Activated CD8-positive, alpha-beta T cell treated with anti-CD3 and anti-CD28 coated beads for 36 hours (primary cell): ENCODE data around the gene NPBWR2. TPM values are rescaled to one million over a fixed set of nuclear protein-coding genes. Genes with fewer than 3 reads are reported as not detected.

Experiments
- ATAC-seq: fragments of 200-7000 bp; cut with Tn5 transposase; one replicate; pipeline ENCODE4 v1.10.0; 2021; ENCODE audit warnings: mild to moderate bottlenecking, moderate library complexity
- CTCF ChIA-PET: fragments of 350-600 bp; sonication (Branson Sonifier 250); formaldehyde crosslinking; loops from one replicate; lab custom pipeline; 2021; ENCODE audit warnings: antibody characterized with exemption; lab: Charles Lee
- POLR2A ChIA-PET: fragments of 350-600 bp; sonication (Branson Sonifier 250); formaldehyde crosslinking; loops from one replicate; lab custom pipeline; 2021; ENCODE audit warnings: antibody characterized with exemption; lab: Charles Lee
- DNase-seq: peaks from one replicate; pipeline ENCODE4 v3.0.0-alpha.2; 2020
- H3K27ac Mint-ChIP-seq: one replicate; pipeline ENCODE4 v1.8.0; 2021; ENCODE audit warnings: mild to moderate bottlenecking, mixed read lengths
- H3K27me3 Mint-ChIP-seq: one replicate; pipeline ENCODE4 v1.8.0; 2021; ENCODE audit warnings: mixed read lengths
- H3K36me3 Mint-ChIP-seq: one replicate; pipeline ENCODE4 v1.8.0; 2021; ENCODE audit warnings: low read depth, mixed read lengths
- H3K4me1 Mint-ChIP-seq: one replicate; pipeline ENCODE4 v1.8.0; 2021; ENCODE audit warnings: low read depth, mixed read lengths
- H3K4me3 Mint-ChIP-seq: one replicate; pipeline ENCODE4 v1.8.0; 2021; ENCODE audit warnings: mild to moderate bottlenecking, moderate library complexity, mixed read lengths
- H3K9me3 Mint-ChIP-seq: one replicate; pipeline ENCODE4 v1.8.0; 2021; ENCODE audit warnings: mixed read lengths
- CTCF ChIP-seq: fragments of 200-600 bp; IDR thresholded peaks from one replicate; pipeline ENCODE4 v1.8.0; 2022; ENCODE audit warnings: antibody characterized with exemption, mild to moderate bottlenecking
- intact Hi-C: fragments of 100-400 bp; cut with micrococcal nuclease; formaldehyde crosslinking; loops from one replicate; pipeline ENCODE4 v1.10.0; 2022
- total RNA-seq, 2 experiments: library from RNA; stranded (reverse); gene quantifications; one replicate each; pipeline ENCODE4 v1.2.3, GENCODE V29; 2021

NPBWR2 gene
- total RNA-seq, 2 experiments from 2014 or later: not detected

DNA sequence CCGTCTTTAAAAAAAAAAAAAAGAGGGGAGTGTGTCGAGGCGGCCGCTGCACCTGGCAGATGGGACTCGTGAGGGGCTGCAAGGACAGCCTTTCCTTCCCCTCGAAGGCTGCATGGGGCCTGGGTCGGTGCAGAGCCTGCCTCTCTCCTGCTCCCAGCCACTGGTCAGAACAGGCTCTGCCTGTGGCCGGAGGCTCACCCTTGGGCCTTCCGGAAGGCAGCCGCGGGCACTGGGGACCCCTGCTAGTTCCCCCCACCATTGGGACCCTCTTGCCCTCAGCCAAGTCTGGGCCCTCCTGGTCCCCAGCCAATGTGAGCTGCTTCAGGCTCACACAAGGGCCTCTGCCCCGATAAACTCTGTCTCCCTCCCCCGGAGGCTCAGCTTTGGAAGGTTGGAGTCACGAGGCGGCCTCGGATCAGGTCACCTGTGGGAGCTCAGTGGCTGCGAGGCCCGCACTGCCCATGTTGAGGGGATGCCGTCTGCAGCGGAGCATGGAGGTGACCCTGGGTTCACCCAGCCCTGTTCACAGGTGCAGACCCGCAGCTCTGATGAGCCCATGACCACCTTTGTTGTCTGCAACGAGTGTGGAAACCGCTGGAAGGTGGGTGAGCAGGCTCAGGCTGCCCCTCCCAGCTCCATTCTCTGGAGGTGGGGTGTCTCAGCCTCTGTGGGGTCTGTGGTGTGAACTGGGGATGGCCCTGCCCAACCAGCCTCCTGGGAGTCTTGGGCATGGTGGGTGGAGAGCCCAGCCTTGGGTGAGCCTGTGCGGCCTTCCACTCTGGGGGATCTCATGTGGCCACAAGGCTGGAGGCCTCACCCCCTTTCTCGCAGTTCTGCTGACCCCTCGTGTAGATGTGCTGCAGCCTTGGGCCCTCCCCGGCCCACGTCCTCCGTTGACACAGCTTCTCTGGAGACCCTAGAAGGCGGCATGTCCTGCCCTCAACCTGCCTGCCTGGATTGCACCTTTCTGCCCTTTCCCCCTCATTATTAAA lies 35.7 kb downstream of the NPBWR2 start:
- H3K27ac Mint-ChIP-seq: peak overlapping the region; percentile 25

DNA sequence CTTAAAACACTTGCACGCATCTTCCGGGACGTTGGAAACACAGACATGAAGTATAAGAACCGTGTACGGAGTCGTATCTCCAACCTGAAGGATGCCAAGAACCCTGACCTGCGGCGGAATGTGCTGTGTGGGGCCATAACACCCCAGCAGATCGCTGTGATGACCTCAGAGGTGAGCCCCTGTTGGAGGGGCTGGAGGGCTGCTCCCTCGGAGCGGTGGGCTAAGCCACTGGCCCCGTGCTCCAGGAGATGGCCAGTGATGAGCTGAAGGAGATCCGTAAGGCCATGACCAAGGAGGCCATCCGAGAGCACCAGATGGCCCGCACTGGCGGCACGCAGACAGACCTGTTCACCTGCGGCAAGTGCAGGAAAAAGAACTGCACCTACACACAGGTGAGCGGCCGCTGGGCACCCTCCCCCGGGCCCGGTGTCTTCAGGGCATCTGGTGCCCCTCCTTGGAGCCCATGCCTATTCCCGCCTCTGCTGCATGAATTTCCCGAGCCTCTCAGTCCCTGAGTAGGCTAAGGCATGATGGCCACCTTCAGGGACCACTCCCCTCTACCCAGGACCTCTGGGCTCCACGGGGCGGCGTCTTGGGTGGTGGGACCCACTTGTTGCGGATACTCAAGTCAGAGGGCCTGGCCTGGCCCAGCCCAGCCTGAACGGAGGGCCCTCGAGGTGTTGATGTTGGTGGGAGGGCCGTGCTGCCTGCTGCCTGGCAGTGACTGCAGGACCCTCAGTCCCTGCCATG lies 36.9 kb downstream of the NPBWR2 start:
- H3K36me3 Mint-ChIP-seq: peaks cover 2% of the 10 kb centered on the region
- intact Hi-C loops: no loop called here
- TF ChIP-seq CTCF: no peak
- DNase-seq (no peak), ATAC-seq (no peak)
- H3K27me3 Mint-ChIP-seq: no peaks in the 10 kb centered on the region
- H3K27ac Mint-ChIP-seq: no peak overlapping the region
- CTCF ChIA-PET: interaction anchor here (0.8 to 1.6 kb wide), 7 partner anchors 8 to 533 kb away, joined by 3 to 5 read pairs (median 4); partner anchors contain the start of genes C20orf204, OPRL1 and PTK6
- POLR2A ChIA-PET: interaction anchor here (0.7 to 2.8 kb wide), 2 partner anchors 9 to 50 kb away, joined by 3 to 15 read pairs; partner anchors contain the start of genes OPRL1 and RGS19
- no peaks in the 10 kb centered on the region for H3K9me3 Mint-ChIP-seq
- H3K4me1 Mint-ChIP-seq: peaks cover 19% of the 10 kb centered on the region
- H3K4me3 Mint-ChIP-seq: no peak overlapping the region

More for the DNA sequence above, 35.7 kb downstream of the NPBWR2 start:
- Mint-ChIP-seq H3K36me3 (peaks cover 2% of the 10 kb centered on the region), H3K4me3 (no peak overlapping the region), H3K9me3 (no peaks in the 10 kb centered on the region), H3K27me3 (no peaks in the 10 kb centered on the region), H3K4me1 (peaks cover 8% of the 10 kb centered on the region)
- intact Hi-C loops: no loop called here
- ATAC-seq (no peak), DNase-seq (no peak)
- ChIA-PET CTCF (interaction anchor here (0.9 to 1.3 kb wide), 3 partner anchors 12 to 33 kb away, joined by 3 read pairs; no protein-coding TSS in a partner anchor), POLR2A (no interaction called here)
- TF ChIP-seq CTCF: no peak

- CTCF ChIA-PET: interaction anchor here (0.7 to 1.6 kb wide), 10 partner anchors 8 to 532 kb away, joined by 3 to 5 read pairs (median 3); partner anchors contain the start of genes C20orf204, OPRL1, PRPF6 and PTK6
Measured at GRCh38 chr20:64069614-64070243, 37.6 kb downstream of the NPBWR2 start.

More at GRCh38 chr20:64069614-64070243, 37.6 kb downstream of the NPBWR2 start:
- no peaks in the 10 kb centered on the region for H3K27me3 Mint-ChIP-seq
- POLR2A ChIA-PET: interaction anchor here (0.7 to 2.8 kb wide), 2 partner anchors 10 to 50 kb away, joined by 3 to 15 read pairs; partner anchors contain the start of genes OPRL1 and RGS19
- peak; percentile 84 for TF ChIP-seq CTCF
- H3K9me3 Mint-ChIP-seq: no peaks in the 10 kb centered on the region
- peaks cover 2% of the 10 kb centered on the region for H3K36me3 Mint-ChIP-seq
- DNase-seq (peak; percentile 49), ATAC-seq (no peak)
- H3K4me1 Mint-ChIP-seq: peaks cover 23% of the 10 kb centered on the region
- intact Hi-C loops: loop anchor here (10.0 kb wide), 1 partner anchor 95 kb away; the partner anchor contains the start of gene SAMD10
- no peak overlapping the region for H3K27ac Mint-ChIP-seq
- H3K4me3 Mint-ChIP-seq: no peak overlapping the region
